ENCODE measurements around the gene UBR2.

GRCh38 chr6:42707595-42707994, 143.8 kb downstream of the UBR2 start:
- TF ChIP-seq REST (IDR thresholded peaks at IDR 0.05; ENCODE audit: insufficient read depth in 1 of 2, low read depth in 2 of 2, low read length in 2 of 2) (no peak), POLR2AphosphoS5 (IDR thresholded peaks at IDR 0.05; ENCODE audit: low read depth, low read length) (no peak), TAF1 (IDR thresholded peaks at IDR 0.05; ENCODE audit: borderline replicate concordance, insufficient read depth, low read length) (no peak), FOXP2 (optimal IDR thresholded peaks at IDR 0.05; ENCODE audit: borderline replicate concordance, extremely low read depth, extremely low read length, insufficient read depth) (no peak), SIN3A (IDR thresholded peaks at IDR 0.05; ENCODE audit: borderline replicate concordance, insufficient read depth, low read length) (no peak)
